GM18868 (cell line): ENCODE results near the gene CELF2.
"Not testable (repeated sequence)": the region's sequence is repeated elsewhere in the genome, so short reads cannot be mapped to it uniquely, and the experiment has no call there.

Experiments used
- ATAC-seq: cut with Tn5 transposase; IDR thresholded peaks from one replicate; pipeline ENCODE4 v1.9.1; 2021; ENCODE audit warnings: mild to moderate bottlenecking, moderate library complexity; ENCODE audit not compliant: unreplicated experiment

CELF2 gene

GRCh38 chr10:11366889-11367288 lies 349.2 kb downstream of the CELF2 start:
- not testable (repeated sequence) for ATAC-seq

GRCh38 chr10:11367505-11367904 lies 349.8 kb downstream of the CELF2 start:
- ATAC-seq = no peak

- ATAC-seq = no peak
Observed at GRCh38 chr10:11373717-11374171, 356.1 kb downstream of the CELF2 start.

GRCh38 chr10:11377267-11377666 lies 359.6 kb downstream of the CELF2 start:
- no peak for ATAC-seq

GRCh38 chr10:11378835-11379234 lies 361.2 kb downstream of the CELF2 start:
- ATAC-seq = no peak

- no peak for ATAC-seq
Observed at GRCh38 chr10:11379771-11380170, 362.1 kb downstream of the CELF2 start.

GRCh38 chr10:11381023-11381422 lies 363.4 kb downstream of the CELF2 start:
- no peak for ATAC-seq

GRCh38 chr10:11381511-11381910 lies 363.8 kb downstream of the CELF2 start:
- ATAC-seq = no peak

GRCh38 chr10:11382187-11382586 lies 364.5 kb downstream of the CELF2 start:
- no peak for ATAC-seq

- no peak for ATAC-seq
Observed at GRCh38 chr10:11386044-11386443, 368.4 kb downstream of the CELF2 start.
